Measurements from ENCODE around the gene MRPL49. TPM values are rescaled to one million over a fixed set of nuclear protein-coding genes. Genes with fewer than 3 reads are reported as not detected.

MRPL49 gene
- total and polyA plus RNA-seq, 9 of the 15 experiments (the other 6 are each of a cell fraction or from before 2014, with no cell fraction given) = 74.3 to 132 (median 91.2) TPM

DNA sequence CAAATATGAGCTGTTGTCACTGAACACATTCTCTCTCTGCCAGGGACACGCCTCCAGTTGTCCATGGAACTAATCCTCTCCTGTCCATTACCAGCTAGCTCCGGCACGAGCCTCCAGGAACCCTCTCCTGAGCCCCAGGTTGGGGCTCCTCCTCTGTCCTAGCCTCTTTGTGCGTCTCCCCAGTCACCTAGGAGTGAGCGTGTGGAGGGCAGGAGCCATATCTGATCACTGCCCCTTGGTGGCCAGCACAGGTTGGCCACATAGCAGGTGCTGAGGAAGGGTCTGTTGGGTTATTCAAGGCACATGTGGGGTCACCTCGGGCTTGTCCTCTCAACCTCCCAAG lies 9.7 kb downstream of the MRPL49 start (continued):
- no peak for TF ChIP-seq ILF3 (IDR thresholded peaks at IDR 0.05; ENCODE audit: borderline replicate concordance)
- no peak for TF ChIP-seq ZNF707 (CRISPR knock-in tag; conservative IDR thresholded peaks at IDR 0.05)

DNA sequence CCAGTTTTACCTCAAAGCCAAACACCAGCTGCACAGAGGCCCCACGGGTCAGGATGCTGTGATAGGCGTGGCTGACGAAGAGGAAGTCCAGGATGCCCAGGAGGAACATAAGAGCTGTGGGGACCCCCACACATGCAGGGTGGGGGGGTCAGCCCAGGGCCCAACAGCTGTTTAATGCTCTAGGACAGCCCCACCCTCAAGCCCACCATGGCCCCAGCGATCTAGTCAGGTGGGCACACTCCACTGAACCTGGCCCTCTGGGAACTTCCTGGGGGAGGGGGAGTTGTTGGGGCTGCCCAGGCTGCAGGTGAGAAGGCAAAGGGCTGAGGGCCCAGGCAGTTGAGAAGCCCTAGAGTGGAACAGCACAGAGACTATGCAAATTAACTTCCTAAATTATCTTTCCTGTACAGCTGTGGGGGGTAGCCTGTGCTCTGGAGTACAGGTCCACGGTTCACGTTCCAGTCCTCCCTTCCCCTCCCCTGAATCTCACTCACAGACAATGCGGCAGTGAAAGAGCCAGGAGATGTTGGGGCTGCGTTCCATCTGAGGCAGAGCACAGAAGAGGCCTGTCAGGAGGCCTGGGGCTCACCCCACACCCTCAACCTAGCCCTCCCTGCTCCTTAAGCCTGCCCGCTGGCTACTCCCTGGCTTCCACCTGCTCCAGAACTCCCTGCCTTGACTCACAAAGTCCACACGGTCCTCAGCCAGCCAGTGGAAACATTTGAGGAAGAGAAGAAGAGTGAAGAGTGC lies 10.3 kb downstream of the MRPL49 start:
- no peaks in the 10 kb centered on the region for H3K9me3 ChIP-seq (replicated peaks; ENCODE audit: control insufficient read depth, insufficient read depth, low read depth, low read length)
- H3K27ac ChIP-seq (ENCODE audit: extremely low read depth, low read depth, low read length) = peak overlapping the region; percentile 47; the same call in 2 of the 3 replicates
- POLR2A ChIA-PET = interaction anchor here (0.6 to 8.4 kb wide), 5 partner anchors 12 to 136 kb away, joined by 3 to 182 read pairs (median 4); partner anchors contain the start of genes BATF2, FAU, MRPL49 and SPDYC
- peaks cover 21 to 49% of the 10 kb centered on the region in 2 experiments; a peak in 4 of 5 replicates for H3K4me1 ChIP-seq (replicated peaks in 1 of 2; ENCODE audit: control insufficient read depth in 2 of 2, insufficient read depth in 2 of 2, low read length in 2 of 2)
- H3K4me2 ChIP-seq (ENCODE audit: insufficient read depth, low read length) = peak overlapping the region; percentile 98
- peaks cover 9% of the 10 kb centered on the region; the same call in 1 of the 2 replicates for H4K20me1 ChIP-seq (replicated peaks; ENCODE audit: control insufficient read depth, insufficient read depth, low read length)
- H3K79me2 ChIP-seq (ENCODE audit: control insufficient read depth, insufficient read depth, low read length) = peaks cover 41% of the 10 kb centered on the region
- peaks cover 4% of the 10 kb centered on the region for H3K9me1 ChIP-seq (ENCODE audit: control insufficient read depth, insufficient read depth, low read length)
- no peak for TF ChIP-seq DDX20 (tag; IDR thresholded peaks at IDR 0.05; ENCODE audit: low read depth)
- TF ChIP-seq TCF3 (CRISPR knock-in tag; IDR thresholded peaks at IDR 0.05) = 0 out of 2 replicates have a peak, but pooled peaks have one; percentile 35
- no peak for TF ChIP-seq ARID2 (IDR thresholded peaks at IDR 0.05)
- TF ChIP-seq ZNF24 (IDR thresholded peaks at IDR 0.05) = no peak
- no peak for TF ChIP-seq NFIX (CRISPR knock-in tag; IDR thresholded peaks at IDR 0.05; ENCODE audit: low read depth)
- TF ChIP-seq KLF10 (CRISPR knock-in tag; IDR thresholded peaks at IDR 0.05) = no peak
- TF ChIP-seq, protein P1, sequence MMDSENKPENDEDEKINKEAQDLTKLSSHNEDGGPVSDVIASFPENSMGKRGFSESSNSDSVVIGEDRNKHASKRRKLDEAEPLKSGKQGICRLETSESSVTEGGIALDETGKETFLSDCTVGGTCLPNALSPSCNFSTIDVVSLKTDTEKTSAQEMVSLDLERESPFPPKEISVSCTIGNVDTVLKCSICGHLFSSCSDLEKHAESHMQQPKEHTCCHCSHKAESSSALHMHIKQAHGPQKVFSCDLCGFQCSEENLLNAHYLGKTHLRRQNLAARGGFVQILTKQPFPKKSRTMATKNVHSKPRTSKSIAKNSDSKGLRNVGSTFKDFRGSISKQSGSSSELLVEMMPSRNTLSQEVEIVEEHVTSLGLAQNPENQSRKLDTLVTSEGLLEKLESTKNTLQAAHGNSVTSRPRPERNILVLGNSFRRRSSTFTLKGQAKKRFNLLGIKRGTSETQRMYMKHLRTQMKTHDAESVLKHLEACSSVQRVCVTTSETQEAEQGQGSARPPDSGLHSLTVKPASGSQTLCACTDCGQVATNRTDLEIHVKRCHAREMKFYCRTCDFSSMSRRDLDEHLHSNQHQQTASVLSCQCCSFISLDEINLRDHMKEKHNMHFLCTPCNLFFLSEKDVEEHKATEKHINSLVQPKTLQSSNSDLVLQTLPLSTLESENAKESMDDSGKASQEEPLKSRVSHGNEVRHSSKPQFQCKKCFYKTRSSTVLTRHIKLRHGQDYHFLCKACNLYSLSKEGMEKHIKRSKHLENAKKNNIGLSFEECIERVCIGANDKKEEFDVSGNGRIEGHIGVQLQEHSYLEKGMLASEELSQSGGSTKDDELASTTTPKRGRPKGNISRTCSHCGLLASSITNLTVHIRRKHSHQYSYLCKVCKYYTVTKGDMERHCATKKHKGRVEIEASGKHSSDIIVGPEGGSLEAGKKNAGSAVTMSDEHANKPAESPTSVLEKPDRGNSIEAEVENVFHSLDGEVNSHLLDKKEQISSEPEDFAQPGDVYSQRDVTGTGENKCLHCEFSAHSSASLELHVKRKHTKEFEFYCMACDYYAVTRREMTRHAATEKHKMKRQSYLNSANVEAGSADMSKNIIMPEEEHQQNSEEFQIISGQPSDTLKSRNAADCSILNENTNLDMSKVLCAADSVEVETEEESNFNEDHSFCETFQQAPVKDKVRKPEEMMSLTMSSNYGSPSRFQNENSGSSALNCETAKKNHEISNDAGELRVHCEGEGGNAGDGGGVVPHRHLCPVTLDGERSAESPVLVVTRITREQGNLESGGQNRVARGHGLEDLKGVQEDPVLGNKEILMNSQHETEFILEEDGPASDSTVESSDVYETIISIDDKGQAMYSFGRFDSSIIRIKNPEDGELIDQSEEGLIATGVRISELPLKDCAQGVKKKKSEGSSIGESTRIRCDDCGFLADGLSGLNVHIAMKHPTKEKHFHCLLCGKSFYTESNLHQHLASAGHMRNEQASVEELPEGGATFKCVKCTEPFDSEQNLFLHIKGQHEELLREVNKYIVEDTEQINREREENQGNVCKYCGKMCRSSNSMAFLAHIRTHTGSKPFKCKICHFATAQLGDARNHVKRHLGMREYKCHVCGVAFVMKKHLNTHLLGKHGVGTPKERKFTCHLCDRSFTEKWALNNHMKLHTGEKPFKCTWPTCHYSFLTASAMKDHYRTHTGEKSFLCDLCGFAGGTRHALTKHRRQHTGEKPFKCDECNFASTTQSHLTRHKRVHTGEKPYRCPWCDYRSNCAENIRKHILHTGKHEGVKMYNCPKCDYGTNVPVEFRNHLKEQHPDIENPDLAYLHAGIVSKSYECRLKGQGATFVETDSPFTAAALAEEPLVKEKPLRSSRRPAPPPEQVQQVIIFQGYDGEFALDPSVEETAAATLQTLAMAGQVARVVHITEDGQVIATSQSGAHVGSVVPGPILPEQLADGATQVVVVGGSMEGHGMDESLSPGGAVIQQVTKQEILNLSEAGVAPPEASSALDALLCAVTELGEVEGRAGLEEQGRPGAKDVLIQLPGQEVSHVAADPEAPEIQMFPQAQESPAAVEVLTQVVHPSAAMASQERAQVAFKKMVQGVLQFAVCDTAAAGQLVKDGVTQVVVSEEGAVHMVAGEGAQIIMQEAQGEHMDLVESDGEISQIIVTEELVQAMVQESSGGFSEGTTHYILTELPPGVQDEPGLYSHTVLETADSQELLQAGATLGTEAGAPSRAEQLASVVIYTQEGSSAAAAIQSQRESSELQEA (IDR thresholded peaks at IDR 0.05; ENCODE audit: low read depth) = no peak
- TF ChIP-seq CBFA2T3 (IDR thresholded peaks at IDR 0.05) = peak; percentile 49
- peak overlapping the region; percentile 98 to 99 for H3K9ac ChIP-seq (ENCODE audit: insufficient read depth in 1 of 2, low read depth in 2 of 2, low read length in 2 of 2)
- FAIRE-seq (no peak), DNase-seq (ENCODE audit: extremely low read depth in 1 of 4, low spot score in 3 of 4) (peak in 1 of 4 experiments; percentile 63), ATAC-seq (no peak)
- 49% methylated on average over 8 of the region's 10 CpGs for WGBS (ENCODE audit: insufficient coverage, low coverage, missing lambda C conversion rate)
- no peak overlapping the region for H2AFZ ChIP-seq (ENCODE audit: low read depth, low read length)
- in situ Hi-C loops (cut with MboI) (no loop called here), intact Hi-C loops (cut with micrococcal nuclease) (no loop called here)
- CTCF ChIA-PET (ENCODE audit: low intra/inter-chr PET ratio) = no interaction called here
- H3K36me3 ChIP-seq (ENCODE audit: control insufficient read depth, insufficient read depth, low read length) = peaks cover 55% of the 10 kb centered on the region
- peak overlapping the region; percentile 96; the same call in 1 of the 2 replicates for H3K4me3 ChIP-seq
- no TSS peak for BruUV-seq (replicated peaks)
- no peaks in the 10 kb centered on the region; a peak in 1 of 5 replicates for H3K27me3 ChIP-seq (ENCODE audit: control insufficient read depth in 2 of 2, insufficient read depth in 2 of 2, low read length in 2 of 2)
